Testis (tissue), 2 donors: ENCODE results near the gene PI4K2B.
"Not testable (repeated sequence)": the region's sequence is repeated elsewhere in the genome, so short reads cannot be mapped to it uniquely, and the experiment has no call there.

Source experiments
- POLR2A ChIP-seq: fragments of 450-650 bp; IDR thresholded peaks from one replicate; pipeline ENCODE4 v1.6.1; 2017; ENCODE audit warnings: antibody characterized with exemption, mild to moderate bottlenecking, moderate library complexity
- TF ChIP-seq, protein P1 (sequence below), 3 experiments: fragments of 450-650 bp in 2 of 3; fragments of 200-600 bp in 1 of 3; sonication (generic) in 1 of 3; IDR thresholded peaks; one replicate each; pipeline ENCODE4 v1.5.1; 2016 to 2019; ENCODE audit warnings: antibody characterized with exemption in 3 of 3, mild to moderate bottlenecking in 2 of 3, moderate library complexity in 1 of 3

DNA sequence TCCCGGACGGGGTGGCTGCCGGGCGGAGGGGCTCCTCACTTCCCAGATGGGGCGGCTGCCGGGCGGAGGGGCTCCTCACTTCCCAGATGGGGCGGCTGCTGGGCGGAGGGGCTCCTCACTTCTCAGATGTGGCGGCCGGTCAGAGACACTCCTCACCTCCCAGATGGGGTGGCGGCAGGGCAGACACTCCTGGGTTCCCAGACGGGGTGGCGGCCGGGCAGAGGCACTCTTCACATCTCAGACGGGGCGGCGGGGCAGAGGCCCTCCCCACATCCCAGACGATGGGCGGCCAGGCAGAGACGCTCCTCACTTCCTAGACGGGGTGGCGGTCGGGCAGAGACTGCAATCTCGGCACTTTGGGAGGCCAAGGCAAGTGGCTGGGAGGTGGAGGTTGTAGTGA is 15.7 kb downstream of the PI4K2B start:
- TF ChIP-seq, protein P1, sequence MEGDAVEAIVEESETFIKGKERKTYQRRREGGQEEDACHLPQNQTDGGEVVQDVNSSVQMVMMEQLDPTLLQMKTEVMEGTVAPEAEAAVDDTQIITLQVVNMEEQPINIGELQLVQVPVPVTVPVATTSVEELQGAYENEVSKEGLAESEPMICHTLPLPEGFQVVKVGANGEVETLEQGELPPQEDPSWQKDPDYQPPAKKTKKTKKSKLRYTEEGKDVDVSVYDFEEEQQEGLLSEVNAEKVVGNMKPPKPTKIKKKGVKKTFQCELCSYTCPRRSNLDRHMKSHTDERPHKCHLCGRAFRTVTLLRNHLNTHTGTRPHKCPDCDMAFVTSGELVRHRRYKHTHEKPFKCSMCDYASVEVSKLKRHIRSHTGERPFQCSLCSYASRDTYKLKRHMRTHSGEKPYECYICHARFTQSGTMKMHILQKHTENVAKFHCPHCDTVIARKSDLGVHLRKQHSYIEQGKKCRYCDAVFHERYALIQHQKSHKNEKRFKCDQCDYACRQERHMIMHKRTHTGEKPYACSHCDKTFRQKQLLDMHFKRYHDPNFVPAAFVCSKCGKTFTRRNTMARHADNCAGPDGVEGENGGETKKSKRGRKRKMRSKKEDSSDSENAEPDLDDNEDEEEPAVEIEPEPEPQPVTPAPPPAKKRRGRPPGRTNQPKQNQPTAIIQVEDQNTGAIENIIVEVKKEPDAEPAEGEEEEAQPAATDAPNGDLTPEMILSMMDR (IDR thresholded peaks at IDR 0.05) = not testable (repeated sequence)
- TF ChIP-seq POLR2A = not testable (repeated sequence)
